GM21529 (cell line): ENCODE measurements around the gene UTRN.
A peak's percentile ranks its signal among the peaks of the same experiment; 100 is the strongest.

Experiments
- ATAC-seq: cut with Tn5 transposase; IDR thresholded peaks from one replicate; pipeline ENCODE4 v1.9.1; 2021; ENCODE audit not compliant: unreplicated experiment

The UTRN gene

GRCh38 chr6:144283646-144284477 lies 1.3 kb upstream of the UTRN start:
- ATAC-seq = no peak

DNA sequence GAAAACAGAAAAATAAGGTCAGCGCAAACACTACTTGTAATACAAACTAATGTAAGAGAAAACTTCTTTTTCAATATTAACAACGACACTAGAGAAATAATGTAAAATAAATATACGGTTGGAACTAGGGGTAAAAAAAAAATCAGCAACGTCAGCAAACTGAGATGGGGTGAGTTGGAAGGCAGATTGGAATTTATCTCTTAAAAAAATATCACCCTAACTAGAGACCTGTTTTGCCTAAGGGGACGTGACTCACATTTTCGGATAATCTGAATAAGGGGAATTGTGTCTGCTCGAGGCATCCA lies 705 bp upstream of the UTRN start:
- ATAC-seq = no peak

DNA sequence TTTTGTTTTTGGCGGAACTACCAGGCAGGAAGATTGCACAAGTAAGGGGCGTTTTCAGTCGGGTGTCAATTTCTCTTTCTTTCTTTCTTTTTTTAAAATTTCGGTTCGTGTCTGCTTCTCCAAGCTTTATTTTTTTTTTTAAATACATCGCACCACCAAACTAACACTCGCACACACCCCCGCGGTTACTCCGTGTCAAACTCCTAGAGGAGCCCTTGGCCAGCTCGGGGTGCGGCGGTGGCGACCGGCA lies 338 bp downstream of the UTRN start:
- ATAC-seq = peak; percentile 28

- ATAC-seq = peak; percentile 35
These were observed 815 bp downstream of the UTRN start for GRCh38 chr6:144285798-144286502.

GRCh38 chr6:144286503-144287393 lies 1.6 kb downstream of the UTRN start:
- ATAC-seq = no peak

- no peak for ATAC-seq
These were observed 3.9 kb downstream of the UTRN start for GRCh38 chr6:144289006-144289405.

GRCh38 chr6:144292372-144292771 lies 7.2 kb downstream of the UTRN start:
- no peak for ATAC-seq

- no peak for ATAC-seq
These were observed 8.9 kb downstream of the UTRN start for GRCh38 chr6:144294016-144294415.

- no peak for ATAC-seq
These were observed 10.1 kb downstream of the UTRN start for GRCh38 chr6:144295211-144295610.

DNA sequence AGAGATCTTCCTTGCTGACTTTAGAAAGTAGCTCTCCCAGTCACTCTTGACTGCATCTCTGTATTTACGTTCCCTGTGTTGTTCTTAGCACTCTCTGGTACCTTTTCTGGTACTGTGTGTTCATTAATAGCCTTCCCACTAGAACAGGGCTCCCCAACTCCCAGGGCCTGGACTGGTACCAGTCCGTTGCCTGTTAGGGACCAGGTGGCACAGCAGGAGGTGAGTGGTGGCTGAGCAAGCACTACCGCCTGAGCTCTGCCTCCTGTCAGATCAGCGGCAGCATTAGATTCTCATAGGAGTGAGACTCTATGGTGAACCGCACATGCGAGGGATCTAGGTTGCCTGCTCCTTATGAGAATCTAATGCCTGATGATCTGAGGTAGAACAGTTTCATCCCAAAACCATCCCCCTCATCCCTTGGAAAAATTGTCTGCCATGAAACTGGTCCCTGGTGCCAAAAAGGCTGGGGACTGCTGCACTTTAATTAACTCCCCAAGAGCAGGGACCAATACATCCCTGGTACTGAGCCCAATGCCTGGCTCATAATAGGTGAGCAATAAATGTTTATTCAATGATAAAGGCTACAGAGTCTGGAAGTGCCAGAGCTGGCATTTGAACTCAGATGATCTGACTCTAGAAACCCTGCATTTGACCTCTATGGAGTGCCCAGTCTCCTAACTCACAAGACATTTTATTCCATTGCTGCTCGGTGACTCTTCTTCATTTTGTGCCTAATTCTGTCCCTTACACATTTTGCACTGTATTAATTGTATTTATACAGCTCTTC lies 11.0 kb downstream of the UTRN start:
- ATAC-seq = no peak

DNA sequence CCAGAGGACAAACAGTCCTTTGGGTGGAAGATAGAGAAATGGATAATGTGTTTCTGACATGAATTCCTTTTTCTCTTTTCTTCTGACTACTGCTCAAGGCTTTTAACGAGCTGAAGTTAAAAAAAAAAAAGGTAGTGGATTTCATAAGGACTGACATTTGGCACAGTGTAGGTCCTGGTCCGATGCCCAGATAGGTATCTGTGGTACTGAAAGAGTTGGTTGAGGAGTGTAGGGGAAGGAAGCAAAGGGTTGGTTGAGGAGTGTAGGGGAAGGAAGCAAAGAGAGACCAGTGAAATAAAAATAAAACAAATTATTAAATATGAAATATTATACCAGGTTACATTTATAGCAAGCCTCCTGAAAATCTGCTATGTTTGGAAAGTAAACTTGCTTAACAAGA lies 11.8 kb downstream of the UTRN start:
- ATAC-seq = no peak

DNA sequence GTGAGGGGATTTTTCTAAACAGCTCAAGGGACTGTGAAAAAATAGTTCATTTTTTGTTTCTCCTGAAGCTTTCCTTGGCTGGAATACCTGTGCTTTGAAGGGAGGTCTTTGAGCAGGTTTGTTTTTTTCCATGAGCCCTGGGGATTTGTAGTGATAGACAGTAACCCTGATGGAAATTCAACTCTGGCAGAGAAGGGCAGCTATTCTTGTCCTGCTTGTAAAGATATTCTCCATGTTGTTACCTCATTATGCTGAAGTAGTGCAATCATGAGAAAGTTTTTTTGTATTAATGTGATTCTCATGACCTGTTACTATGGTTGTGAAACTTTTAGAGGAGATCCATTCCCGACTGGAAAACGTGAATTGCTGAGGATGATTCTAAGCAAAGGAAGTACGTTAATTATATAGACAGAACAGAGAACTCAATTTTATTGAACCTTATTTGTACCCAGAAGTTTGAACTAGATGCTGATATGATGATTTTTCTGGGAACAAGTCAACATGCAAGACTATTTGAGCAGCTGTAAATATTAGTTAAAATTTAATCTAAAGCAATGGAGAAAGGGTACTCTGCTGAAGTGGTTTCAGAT lies 12.5 kb downstream of the UTRN start:
- ATAC-seq = no peak

- no peak for ATAC-seq
These were observed 13.1 kb downstream of the UTRN start for GRCh38 chr6:144298194-144298593.

DNA sequence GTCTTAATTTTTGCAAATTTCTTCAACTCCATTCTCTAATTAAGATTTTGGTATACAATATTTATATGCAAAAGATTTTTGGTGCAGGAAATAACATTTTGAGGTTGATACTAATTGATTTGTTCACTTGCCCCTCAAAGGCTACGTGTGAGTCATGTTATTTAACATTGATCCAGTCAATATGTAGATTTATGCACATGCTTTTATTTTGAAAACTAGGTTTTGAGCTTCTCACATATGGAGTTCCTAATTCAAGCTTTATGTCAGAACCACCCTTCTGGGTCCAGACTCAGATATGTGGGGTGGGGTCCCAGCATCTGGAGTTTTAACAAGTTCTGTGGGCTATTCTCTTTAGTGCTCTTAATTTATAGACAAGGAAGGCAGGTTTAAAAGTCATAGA lies 13.8 kb downstream of the UTRN start:
- no peak for ATAC-seq

DNA sequence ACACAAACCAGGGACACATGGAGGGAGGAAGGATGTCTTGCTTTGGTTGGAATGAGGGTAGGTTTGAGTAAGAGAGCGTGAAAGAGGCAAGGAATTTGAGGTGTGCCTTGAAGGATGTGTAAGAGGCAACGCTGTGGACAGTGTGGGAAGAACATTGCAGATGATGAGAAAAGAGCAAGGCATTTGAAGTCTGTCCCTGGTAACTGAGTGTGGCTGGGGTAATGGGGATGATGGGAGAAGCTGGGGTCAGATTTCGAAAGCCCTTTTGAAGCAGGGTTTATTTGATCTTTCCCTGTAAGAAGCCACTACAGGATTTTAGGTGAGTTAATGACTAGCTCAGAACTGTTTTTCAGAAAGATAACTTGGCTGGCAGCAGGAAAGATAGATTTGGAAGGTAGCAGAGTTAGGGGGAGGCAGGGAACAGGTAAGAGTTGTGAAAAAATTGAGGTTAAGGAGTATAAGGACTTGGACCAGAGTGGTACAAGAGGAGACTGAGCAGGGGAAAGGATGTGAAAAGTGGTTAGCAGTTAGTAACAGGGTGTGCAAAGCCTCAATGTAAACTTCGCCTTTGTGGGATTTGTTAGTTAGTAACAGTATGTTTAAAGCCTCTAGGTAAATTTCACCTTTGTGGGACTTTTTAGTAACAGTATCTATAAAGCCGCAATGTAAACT lies 17.7 kb downstream of the UTRN start:
- ATAC-seq = no peak

- no peak for ATAC-seq
These were observed 19.2 kb downstream of the UTRN start for GRCh38 chr6:144304223-144304848.

DNA sequence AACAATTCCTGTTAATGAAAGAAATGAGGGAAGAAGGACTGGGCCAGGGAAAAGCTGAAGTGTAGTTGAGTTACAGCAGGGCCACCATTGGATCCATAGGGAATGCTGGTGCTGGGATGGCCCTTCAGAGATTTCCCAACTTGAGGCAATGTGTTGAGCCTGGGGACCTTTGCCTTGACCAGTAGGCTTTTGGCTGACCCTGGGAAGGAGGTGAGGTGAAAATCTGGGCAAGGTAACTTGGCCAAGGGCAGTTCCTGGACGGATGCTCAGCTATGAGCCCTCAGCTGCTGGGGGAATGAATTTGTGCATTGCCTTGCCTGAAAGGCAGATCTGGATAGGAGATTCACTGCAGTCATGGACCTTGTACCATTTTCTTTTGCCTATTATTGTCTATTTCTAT lies 20.4 kb downstream of the UTRN start:
- peak; percentile 32 for ATAC-seq

GRCh38 chr6:144305985-144306384 lies 20.9 kb downstream of the UTRN start:
- ATAC-seq = peak; percentile 89

DNA sequence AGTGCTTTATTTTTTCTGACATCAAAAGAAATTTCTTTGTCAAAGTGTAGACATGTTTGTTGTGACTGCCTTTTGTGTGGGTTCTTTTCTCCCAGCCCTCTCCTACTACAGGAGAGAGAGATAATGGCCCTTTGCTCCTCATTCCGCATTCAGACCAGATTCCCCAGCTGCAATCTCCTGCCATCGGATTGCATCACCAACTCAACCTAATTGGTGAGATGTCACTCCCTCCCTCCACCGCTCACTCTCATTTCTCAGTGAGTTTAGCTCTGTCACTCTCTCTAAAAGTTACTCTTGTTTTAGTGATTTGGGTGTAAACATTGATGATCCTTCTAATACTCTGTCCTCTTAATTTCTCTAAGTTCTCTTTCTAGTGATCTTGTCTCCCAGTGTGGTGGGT lies 22.7 kb downstream of the UTRN start:
- no peak for ATAC-seq

- ATAC-seq = no peak
These were observed 25.6 kb downstream of the UTRN start for GRCh38 chr6:144310765-144311164.
